GM20431 (cell line): ENCODE measurements around the gene SLC38A6.

Source experiments
- in situ Hi-C: fragments of 300-500 bp; cut with MseI, MboI; formaldehyde crosslinking; loops from one replicate; pipeline ENCODE4 v1.15.0; 2020; ENCODE audit warnings: low sequenced_read_pairs; ENCODE audit not compliant: unreplicated experiment

The SLC38A6 gene

GRCh38 chr14:60980811-60981632, at the start of gene SLC38A6, which contains the start of gene TRMT5:
SLC38A6 (plus strand) TSS chr14:60981245; CDS start chr14:60981278, 33 bp downstream.
TRMT5 (minus strand) TSS chr14:60981079; CDS start chr14:60980973, 106 bp downstream.
- in situ Hi-C loops: no loop called here

GRCh38 chr14:60933920-60934655, 47.0 kb upstream of the SLC38A6 start:
- in situ Hi-C loops: no loop called here

GRCh38 chr14:60935319-60935718, 45.7 kb upstream of the SLC38A6 start:
- in situ Hi-C loops: no loop called here

- in situ Hi-C loops: no loop called here
Observed at GRCh38 chr14:60943637-60944032, 37.4 kb upstream of the SLC38A6 start.

GRCh38 chr14:60944204-60944603, 36.8 kb upstream of the SLC38A6 start:
- in situ Hi-C loops: no loop called here

GRCh38 chr14:60945984-60946383, 35.1 kb upstream of the SLC38A6 start:
- in situ Hi-C loops: no loop called here

DNA sequence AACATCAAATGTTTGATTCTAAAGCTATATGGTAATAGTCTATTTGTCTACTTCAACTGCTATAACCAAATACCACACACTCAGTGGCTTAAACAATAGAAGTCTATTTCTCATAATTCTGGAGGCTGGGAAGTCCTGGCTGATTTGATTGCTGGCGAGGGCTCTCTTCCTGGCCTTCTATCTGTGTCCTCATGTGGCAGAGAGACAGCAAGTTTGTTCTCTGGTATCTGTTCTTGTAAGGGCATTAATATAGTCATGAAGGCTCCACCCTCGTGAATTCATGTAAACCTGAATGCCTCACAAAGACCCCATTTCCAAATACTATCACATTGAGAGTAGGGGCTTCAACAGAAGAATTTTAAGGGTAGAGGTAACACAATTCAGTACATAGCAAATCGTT, 34.3 kb upstream of the SLC38A6 start:
- in situ Hi-C loops: no loop called here

DNA sequence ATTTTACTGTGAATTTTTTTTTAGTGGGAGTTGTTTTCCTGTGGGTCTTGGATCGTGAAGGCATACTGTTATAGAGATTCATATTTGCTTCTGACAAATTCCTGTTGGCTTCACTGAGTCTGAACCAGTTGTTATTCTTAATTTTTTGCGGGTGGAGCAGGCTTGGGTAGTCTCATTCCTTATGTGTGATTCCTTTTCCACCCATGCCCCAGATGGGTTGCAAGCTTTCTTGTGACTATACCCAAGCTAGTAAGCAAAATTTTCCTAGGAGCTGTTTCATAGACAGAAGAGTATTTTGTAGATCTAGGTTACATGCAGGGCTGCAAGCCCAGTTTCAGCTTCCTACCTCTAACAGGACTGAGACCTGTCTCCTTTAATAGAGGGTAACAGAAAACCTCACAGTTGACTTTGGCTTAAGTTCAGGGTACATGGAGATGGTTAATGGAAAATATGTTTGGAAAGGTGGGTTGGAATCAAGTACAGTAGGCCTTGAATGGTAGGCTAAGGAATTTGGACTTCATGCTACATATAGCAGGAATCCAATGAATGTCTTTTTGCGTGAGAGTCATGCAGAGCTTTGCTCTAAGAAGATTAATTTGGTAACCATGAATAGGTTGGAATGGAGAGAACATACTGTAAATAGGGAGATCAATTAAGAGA, 29.1 kb upstream of the SLC38A6 start:
- in situ Hi-C loops: no loop called here

GRCh38 chr14:60956202-60956601, 24.8 kb upstream of the SLC38A6 start:
- in situ Hi-C loops: no loop called here

DNA sequence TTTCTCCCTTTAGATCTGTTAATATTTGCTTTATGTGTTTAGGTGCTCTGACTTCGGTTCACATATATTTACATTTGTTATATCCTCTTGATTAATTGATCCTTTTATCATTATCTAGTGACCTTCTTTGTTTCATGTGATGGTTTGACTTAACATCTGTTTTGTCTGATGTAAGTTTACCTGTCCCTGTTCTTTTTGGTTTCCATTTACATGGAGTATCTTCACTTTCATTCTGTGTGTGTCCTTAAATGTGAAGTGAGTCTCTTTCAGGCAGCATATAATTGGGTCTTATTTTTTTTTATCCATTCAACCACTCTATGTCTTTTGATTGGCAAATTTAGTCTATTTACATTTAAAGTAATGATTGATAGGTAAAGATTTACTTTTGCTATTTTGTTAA, 24.4 kb upstream of the SLC38A6 start:
- in situ Hi-C loops: no loop called here

DNA sequence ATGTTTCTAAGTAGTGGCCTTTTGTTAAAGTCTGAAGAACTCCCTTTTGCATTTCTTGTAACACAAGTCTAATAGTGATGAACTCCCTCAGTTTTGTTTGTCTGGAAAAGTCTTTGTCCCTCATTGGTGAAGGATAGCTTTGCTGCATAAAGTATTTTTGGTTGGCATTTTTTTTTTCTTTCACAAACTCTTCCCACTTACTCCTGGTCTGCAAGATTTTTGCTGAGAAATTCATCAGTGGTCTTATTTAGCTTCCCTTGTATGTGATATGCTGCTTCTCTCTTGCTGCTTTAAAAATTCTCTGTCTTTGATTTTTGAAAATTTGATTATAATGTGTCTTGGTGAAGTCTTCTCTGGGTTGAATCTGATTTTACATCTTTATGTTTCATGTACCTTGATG, 22.9 kb upstream of the SLC38A6 start:
- in situ Hi-C loops: no loop called here

DNA sequence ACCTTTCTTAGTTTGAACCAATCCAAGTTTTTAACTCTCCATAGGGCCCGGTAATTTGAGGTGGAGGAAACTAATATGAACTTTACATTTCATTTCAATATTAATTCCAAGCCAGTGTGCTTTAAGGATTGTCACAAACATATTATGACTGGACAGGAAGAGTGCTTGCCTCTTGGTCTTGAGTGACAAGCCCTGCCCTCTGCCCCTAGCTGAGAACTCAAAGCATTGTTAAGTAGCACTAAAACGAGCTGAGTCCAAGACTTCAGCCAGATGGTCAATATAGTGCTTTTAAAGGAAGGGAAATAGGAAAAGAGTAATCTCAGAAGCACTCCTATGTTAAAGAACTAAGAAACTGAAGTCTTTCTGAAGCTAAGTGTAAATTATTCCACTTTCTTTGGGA, 17.3 kb upstream of the SLC38A6 start:
- in situ Hi-C loops: no loop called here

DNA sequence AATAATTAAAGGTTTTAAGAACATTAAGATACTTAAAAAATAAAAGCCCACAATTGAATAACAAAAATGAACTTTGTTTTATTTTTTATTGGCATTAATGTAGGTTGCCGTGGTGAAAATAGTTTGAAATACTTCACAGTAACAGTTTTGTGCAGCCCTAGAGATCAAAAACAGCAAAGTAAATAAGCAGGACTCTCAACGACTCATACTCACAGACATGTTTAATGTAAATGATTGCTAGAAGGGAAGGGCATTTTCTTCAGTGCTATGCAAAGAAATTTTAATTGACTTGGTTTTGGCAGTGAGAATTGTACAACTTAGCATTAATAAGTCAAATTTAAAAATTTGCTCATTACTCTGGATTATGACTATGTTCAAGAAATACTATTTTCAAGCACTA, 16.1 kb upstream of the SLC38A6 start:
- in situ Hi-C loops: no loop called here

- in situ Hi-C loops: no loop called here
Observed at GRCh38 chr14:60965402-60965801, 15.6 kb upstream of the SLC38A6 start.

DNA sequence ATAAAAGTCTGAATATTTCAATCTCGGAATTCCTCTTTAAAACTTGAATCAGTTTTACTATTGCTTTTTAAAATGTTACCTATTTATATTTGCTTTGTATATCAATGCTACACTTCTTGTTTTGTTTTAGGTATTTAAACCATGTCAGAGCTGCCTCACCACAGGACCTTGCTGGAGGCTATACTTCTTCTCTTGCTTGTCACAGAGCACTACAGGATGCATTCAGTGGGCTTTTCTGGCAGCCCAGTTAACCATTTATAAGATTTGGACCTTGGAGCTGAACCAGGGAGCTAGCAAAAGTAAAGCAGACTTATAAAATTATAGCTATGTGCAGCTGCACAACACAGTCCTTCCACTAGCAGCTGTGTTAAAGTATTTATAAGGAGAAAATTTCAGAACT, 12.9 kb upstream of the SLC38A6 start:
- in situ Hi-C loops: no loop called here

- in situ Hi-C loops: no loop called here
Observed at GRCh38 chr14:60968671-60969070, 12.4 kb upstream of the SLC38A6 start.

DNA sequence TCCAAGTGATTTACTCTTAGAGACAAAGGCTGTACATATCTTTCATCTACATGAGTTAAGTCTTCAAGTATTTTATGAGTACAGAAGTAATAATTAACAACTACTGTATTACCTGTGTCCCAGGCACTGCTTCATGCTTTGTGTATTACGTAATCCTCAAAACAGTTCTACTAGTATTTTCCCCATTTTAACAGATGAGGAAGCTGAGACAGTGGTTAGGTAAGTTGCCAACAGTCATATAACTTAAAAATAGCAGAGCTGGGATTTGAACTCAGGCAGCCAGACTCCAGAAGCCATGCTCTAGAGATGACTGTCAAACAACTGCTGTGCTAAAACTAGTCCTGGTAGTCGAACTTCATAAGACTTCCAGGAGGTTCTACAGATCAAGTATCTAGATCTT, 10.9 kb upstream of the SLC38A6 start:
- in situ Hi-C loops: no loop called here

DNA sequence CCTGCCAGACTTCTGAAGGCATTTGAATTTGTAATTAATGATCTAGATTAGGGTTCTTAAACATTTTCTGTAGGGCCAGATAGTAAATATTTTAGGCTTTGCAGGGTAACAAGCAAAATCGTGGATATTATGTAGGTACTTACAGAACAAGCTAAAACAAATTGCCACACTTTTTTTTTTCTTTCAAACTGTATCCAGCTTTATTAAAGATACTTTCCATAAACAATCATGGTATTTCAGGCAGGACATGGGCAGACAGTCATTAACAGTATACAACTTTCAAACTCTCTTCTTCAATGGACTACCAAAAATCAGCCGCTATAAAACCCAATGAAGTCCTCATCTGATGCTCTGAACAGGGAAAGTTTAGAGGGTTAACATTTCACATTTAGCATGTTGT, 9.8 kb upstream of the SLC38A6 start:
- in situ Hi-C loops: no loop called here

DNA sequence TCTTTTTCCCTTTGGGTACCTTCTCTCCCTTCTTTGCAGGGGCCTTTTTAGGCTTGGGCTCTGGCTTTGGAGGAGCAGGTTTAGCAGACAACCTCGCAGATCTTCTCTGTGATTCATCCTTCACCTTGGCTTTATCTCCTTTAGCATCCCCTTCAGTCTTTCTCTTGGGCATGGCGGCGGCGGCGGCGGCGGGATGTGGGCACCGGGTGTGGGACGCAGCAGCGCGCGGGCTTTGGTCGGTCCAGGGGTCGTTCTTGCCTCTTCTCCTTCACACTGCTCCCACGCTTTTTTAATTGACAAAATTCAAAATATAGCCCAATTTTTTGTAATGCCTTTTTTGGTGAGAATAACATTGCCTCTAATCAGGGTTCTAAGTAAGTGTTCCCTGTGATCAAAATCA, 8.8 kb upstream of the SLC38A6 start:
- in situ Hi-C loops: no loop called here

DNA sequence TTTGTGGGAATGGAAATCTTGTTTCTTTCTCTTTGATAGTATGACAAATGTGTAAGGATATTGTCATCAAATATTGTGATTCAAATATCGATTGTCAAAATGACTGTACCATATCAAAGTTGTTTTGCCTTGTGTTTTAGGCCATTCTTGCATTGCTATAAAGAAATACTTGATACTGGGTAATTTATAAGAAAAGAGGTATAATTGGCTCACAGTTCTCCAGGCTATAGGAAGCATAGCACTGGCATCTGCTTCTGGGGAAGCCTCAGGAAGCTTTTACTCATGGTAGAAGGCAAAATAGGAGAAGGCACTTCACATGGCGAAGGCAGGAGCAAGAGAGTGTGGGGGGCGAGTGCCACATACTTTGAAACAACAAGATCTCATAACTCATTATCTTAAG, 8.0 kb upstream of the SLC38A6 start:
- in situ Hi-C loops: no loop called here

GRCh38 chr14:60974090-60974651, 6.9 kb upstream of the SLC38A6 start:
- in situ Hi-C loops: no loop called here
